Loucy (cell line): ENCODE data around the gene GLDN.
"Not testable (repeated sequence)": the region's sequence is repeated elsewhere in the genome, so short reads cannot be mapped to it uniquely, and the experiment has no call there.

Experiments used
- H2AFZ ChIP-seq: fragments of 200-600 bp; sonication (generic); 2 replicates; pipeline ENCODE4 v1.6.0; 2016; ENCODE audit warnings: antibody characterized with exemption, mild to moderate bottlenecking, low read length, moderate library complexity
- H3F3A ChIP-seq: fragments of 200-600 bp; 2 replicates; pipeline ENCODE4 v1.6.0; 2016; ENCODE audit warnings: antibody characterized with exemption, low read depth, mild to moderate bottlenecking
- H3K27me3 ChIP-seq: fragments of 200-600 bp; sonication (generic); 2 replicates; pipeline ENCODE4 v1.6.1; 2014; ENCODE audit warnings: low read length, mild to moderate bottlenecking; ENCODE audit not compliant: insufficient read depth, poor library complexity, severe bottlenecking
- H3K36me3 ChIP-seq: fragments of 200-600 bp; sonication (generic); 2 replicates; pipeline ENCODE4 v1.6.1; 2016; ENCODE audit warnings: low read length; ENCODE audit not compliant: insufficient read depth
- H3K4me1 ChIP-seq: fragments of 200-600 bp; sonication (generic); 2 replicates; pipeline ENCODE4 v1.5.1; 2014; ENCODE audit warnings: low read length, mild to moderate bottlenecking; ENCODE audit not compliant: insufficient read depth, poor library complexity, severe bottlenecking
- H3K4me2 ChIP-seq: fragments of 200-600 bp; sonication (generic); 2 replicates; pipeline ENCODE4 v1.6.0; 2014; ENCODE audit warnings: antibody characterized with exemption, low read length, low read depth, mild to moderate bottlenecking; ENCODE audit not compliant: poor library complexity, severe bottlenecking
- H3K4me3 ChIP-seq: fragments of 200-600 bp; sonication (generic); 2 replicates; pipeline ENCODE4 v1.5.1; 2014; ENCODE audit warnings: low read length, mild to moderate bottlenecking, mixed read lengths; ENCODE audit not compliant: poor library complexity, severe bottlenecking
- H3K79me2 ChIP-seq: fragments of 200-600 bp; sonication (generic); 2 replicates; pipeline ENCODE4 v1.6.1; 2014; ENCODE audit warnings: low read length; ENCODE audit not compliant: insufficient read depth
- H3K9ac ChIP-seq: fragments of 200-600 bp; sonication (generic); 2 replicates; pipeline ENCODE4 v1.6.0; 2014; ENCODE audit warnings: mild to moderate bottlenecking, low read depth, low read length, moderate library complexity; ENCODE audit not compliant: poor library complexity, severe bottlenecking
- H3K9me2 ChIP-seq: fragments of 200-600 bp; sonication (generic); replicated peaks from 2 replicates; pipeline ENCODE4 v1.6.1; 2016; ENCODE audit warnings: low read depth, low read length, mixed read lengths
- H3K9me3 ChIP-seq: fragments of 200-600 bp; sonication (generic); 2 replicates; pipeline ENCODE4 v1.6.1; 2014; ENCODE audit warnings: mild to moderate bottlenecking, antibody characterized with exemption, low read length, low read depth; ENCODE audit not compliant: insufficient read depth
- H4K20me1 ChIP-seq: fragments of 200-600 bp; sonication (generic); 2 replicates; pipeline ENCODE4 v1.6.0; 2014; ENCODE audit warnings: antibody characterized with exemption, low read length, mild to moderate bottlenecking; ENCODE audit not compliant: insufficient read depth, poor library complexity, severe bottlenecking
- EZH2phosphoT487 ChIP-seq: fragments of 200-600 bp; IDR thresholded peaks from 2 replicates; pipeline ENCODE4 v1.6.1; 2018; ENCODE audit warnings: antibody characterized with exemption, mild to moderate bottlenecking, moderate library complexity, borderline replicate concordance
- TF ChIP-seq, protein P1 (sequence below): fragments of 200-600 bp; sonication (generic); conservative IDR thresholded peaks from 2 replicates; pipeline ENCODE4 v1.5.1; 2014; ENCODE audit warnings: mild to moderate bottlenecking, antibody characterized with exemption, low read length

The GLDN gene

DNA sequence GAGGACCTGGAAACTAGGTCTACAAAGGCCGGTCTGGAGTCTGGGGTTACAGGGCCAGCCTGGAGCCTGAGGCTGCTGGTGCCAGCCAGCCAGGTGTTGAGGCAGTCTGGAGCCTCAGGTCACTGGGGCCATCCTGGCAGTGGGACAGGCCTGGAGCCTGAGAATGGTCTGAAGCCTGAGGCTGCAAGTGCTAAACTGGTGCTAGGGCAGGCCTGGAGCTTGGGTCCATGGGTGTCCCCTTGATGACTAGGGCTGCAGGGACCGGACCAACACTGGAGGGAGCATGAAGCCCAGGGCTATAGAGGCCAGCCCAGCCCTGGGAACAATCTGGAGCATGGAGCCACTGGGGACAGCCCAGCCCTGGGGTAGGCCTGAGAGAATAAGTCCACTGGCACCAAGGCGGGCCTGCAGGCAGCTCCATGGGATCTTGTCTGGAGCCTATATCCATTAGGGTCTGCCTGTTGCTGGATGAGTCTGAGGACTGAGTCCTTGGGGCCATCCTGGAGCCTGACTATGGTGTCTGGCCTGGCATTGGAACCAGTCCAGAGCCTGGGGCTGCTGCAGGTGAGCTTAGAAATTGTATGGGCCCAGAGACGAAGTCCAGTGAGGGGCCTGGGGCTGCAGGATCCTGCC is 101.9 kb downstream of the GLDN start:
- TF ChIP-seq EZH2phosphoT487: no peak
- TF ChIP-seq, protein P1, sequence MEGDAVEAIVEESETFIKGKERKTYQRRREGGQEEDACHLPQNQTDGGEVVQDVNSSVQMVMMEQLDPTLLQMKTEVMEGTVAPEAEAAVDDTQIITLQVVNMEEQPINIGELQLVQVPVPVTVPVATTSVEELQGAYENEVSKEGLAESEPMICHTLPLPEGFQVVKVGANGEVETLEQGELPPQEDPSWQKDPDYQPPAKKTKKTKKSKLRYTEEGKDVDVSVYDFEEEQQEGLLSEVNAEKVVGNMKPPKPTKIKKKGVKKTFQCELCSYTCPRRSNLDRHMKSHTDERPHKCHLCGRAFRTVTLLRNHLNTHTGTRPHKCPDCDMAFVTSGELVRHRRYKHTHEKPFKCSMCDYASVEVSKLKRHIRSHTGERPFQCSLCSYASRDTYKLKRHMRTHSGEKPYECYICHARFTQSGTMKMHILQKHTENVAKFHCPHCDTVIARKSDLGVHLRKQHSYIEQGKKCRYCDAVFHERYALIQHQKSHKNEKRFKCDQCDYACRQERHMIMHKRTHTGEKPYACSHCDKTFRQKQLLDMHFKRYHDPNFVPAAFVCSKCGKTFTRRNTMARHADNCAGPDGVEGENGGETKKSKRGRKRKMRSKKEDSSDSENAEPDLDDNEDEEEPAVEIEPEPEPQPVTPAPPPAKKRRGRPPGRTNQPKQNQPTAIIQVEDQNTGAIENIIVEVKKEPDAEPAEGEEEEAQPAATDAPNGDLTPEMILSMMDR: no peak

DNA sequence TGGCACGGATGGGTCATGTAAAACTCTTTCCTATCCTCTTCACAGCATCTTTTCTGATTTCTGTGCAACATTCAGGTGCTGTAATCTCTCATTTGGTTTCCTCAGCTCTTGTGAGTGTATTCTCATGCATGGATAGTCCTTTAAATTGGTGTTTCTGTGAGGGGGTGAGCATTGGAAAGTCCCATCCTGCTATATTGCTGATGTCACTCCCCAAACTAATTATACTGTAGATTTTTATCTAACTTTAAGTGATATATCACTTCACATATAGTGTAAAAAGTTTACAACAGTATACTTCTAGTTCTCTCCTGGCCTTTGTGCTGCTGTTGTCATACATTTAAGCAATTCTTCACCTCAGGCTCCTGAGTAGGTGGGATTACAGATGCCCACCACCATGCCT is 102.7 kb downstream of the GLDN start:
- no peak overlapping the region for H3K4me2 ChIP-seq
- peaks cover 12% of the 10 kb centered on the region; the same call in 1 of the 2 replicates for H3K36me3 ChIP-seq
- H3K4me1 ChIP-seq: peaks cover 8% of the 10 kb centered on the region
- H3K4me3 ChIP-seq: no peak overlapping the region
- H3K9me2 ChIP-seq: no peaks in the 10 kb centered on the region
- no peaks in the 10 kb centered on the region for H3K9me3 ChIP-seq
- H3K79me2 ChIP-seq: no peaks in the 10 kb centered on the region
- TF ChIP-seq EZH2phosphoT487: no peak
- TF ChIP-seq, protein P1: no peak
- H3K27me3 ChIP-seq: no peaks in the 10 kb centered on the region
- H3F3A ChIP-seq: no peaks in the 10 kb centered on the region
- H3K9ac ChIP-seq: no peak overlapping the region
- no peak overlapping the region for H2AFZ ChIP-seq
- H4K20me1 ChIP-seq: no peaks in the 10 kb centered on the region

More for the DNA sequence above, 101.9 kb downstream of the GLDN start:
- no peaks in the 10 kb centered on the region for H3K9me3 ChIP-seq
- peaks cover 8% of the 10 kb centered on the region for H3K4me1 ChIP-seq
- H2AFZ ChIP-seq: no peak overlapping the region
- no peaks in the 10 kb centered on the region for H3K9me2 ChIP-seq
- no peaks in the 10 kb centered on the region for H3K27me3 ChIP-seq
- no peaks in the 10 kb centered on the region for H4K20me1 ChIP-seq
- no peak overlapping the region for H3K9ac ChIP-seq
- no peaks in the 10 kb centered on the region for H3F3A ChIP-seq
- peaks cover 4% of the 10 kb centered on the region; the same call in 1 of the 2 replicates for H3K36me3 ChIP-seq
- no peak overlapping the region for H3K4me3 ChIP-seq
- no peaks in the 10 kb centered on the region for H3K79me2 ChIP-seq
- H3K4me2 ChIP-seq: no peak overlapping the region

DNA sequence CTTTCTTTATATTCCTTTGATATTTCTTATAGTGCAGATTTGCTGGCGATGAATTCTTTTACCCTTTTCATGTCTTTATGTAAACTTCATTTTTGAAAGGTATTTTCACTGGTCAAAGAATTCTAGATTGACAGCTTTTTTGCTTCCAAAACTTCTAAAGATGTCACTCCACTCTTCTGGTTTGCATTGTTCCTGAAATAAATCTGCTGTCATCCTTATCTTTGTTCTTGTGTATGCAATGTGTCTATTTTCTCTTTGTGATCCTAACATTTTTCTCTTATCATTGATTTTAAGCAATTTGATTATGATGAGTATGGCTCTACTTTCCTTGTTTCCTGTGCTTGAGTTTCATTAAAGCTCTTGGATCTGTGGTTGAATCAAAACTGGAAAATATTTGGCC is 103.4 kb downstream of the GLDN start:
- TF ChIP-seq, protein P1: no peak
- TF ChIP-seq EZH2phosphoT487: no peak
- Histone ChIP-seq H3K36me3 (peaks cover 18% of the 10 kb centered on the region; the same call in 1 of the 2 replicates), H3K4me3 (no peak overlapping the region), H3K27me3 (no peaks in the 10 kb centered on the region), H3F3A (no peaks in the 10 kb centered on the region), H3K9ac (no peak overlapping the region), H4K20me1 (no peaks in the 10 kb centered on the region), H3K79me2 (no peaks in the 10 kb centered on the region), H3K9me2 (no peaks in the 10 kb centered on the region), H2AFZ (no peak overlapping the region), H3K9me3 (no peaks in the 10 kb centered on the region), H3K4me2 (no peak overlapping the region), H3K4me1 (peaks cover 8% of the 10 kb centered on the region)

DNA sequence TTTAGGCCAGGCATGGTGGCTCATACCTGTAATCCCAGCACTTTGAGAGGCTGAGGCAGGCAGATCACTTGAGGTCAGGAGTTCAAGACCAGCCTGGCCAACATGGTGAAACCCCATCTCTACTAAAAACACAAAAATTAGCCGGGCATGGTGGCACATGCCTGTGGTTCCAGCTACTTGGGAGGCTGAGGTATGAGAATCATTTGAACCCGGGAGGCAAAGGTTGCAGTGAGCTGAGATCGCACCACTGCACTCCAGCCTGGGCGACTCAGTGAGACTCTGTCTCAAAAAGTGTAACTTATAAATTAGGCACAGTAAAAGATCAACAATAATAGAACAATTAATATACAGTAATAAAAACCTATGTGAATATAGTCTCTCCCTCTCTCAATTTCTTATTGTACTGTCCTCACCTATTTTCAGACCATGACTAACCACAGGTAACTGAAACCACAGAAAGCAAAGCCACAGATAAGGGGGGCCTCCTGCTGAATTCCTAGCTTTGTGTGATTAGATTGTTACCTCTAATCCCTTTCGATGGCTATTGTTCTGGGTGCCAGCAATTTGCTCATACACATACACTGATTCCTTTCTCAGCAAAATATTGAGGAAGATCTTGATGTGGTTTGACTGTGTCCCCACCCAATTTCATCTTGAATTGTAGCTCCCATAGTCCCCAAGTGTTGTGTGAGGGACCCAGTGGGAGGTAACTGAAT is 104.7 kb downstream of the GLDN start:
- H3K79me2 ChIP-seq, H3K4me2 ChIP-seq, H3K27me3 ChIP-seq, H3K4me1 ChIP-seq, H3K9ac ChIP-seq, H3F3A ChIP-seq, H4K20me1 ChIP-seq, H3K9me2 ChIP-seq, H2AFZ ChIP-seq, H3K9me3 ChIP-seq, H3K4me3 ChIP-seq: not testable (repeated sequence)
- peaks cover 26% of the 10 kb centered on the region; the same call in 1 of the 2 replicates for H3K36me3 ChIP-seq
